GM15510 (cell line): ENCODE results near the gene ORAI3.

Experiments used
- POLR2A ChIP-seq: IDR thresholded peaks from 3 replicates; pipeline ENCODE4 v1.6.1; 2011; ENCODE audit warnings: borderline replicate concordance; ENCODE audit not compliant: insufficient read length; ENCODE audit errors: extremely low read depth

ORAI3 gene

DNA sequence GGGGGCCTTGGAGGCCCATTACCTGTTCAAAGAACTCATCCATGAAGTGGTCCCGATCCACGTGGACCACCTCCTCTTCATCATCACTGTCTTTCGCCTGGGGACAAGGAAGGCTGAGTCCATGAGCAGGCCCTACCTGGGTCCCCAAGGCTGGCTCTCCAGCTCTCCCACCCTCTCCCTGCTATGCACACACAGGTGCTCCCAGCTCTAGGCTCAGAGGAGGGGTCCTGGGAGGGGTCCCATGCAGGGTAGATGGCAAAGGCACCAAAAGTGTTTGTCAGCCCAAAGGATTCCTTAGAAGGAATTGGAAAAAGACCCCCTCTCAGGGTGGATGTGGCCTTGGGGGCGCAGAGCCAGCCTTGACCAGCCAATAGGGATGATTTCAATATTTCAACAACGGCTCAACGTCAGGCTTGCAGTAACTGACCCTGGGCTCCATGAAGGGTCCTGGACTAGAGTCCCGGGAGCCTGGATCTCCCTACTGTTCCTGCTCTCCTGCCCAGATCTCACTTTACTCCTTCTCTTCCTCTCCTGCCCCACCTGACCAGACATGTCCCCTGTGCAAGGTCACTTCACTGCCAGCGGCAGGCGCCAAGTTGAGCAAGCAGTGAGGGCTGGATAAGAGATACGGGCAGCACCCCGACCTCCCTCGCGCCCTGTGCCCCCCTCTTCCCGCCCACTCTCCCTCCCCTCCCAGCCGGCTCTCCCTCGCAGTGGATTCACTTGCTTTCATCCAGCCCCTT lies 52.8 kb downstream of the ORAI3 start:
- no peak for TF ChIP-seq POLR2A

DNA sequence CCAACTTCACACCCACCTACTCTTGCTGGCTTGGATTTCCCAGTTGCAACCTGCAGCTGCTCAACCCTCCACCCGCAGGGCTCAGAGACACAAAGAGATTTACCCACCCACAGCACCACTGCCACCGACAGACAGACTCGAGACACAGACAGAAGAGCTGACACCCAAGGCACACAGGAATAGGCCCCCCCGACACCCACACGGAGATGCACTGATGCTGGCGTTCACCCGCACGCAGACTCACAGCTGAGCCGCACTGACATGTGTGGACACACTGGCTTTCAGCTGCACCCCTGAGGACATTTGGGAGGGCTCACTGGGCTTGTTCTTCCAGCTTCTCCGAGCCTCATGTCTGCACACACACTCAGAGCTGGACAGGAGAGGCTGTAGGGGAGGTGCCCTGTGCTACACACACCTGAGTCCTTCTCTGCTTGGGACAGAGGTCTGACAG lies 53.4 kb downstream of the ORAI3 start:
- no peak for TF ChIP-seq POLR2A

- no peak for TF ChIP-seq POLR2A
Observed at GRCh38 chr16:31002862-31003341, 54.0 kb downstream of the ORAI3 start.

- no peak for TF ChIP-seq POLR2A
Observed at GRCh38 chr16:31003744-31004143, 54.9 kb downstream of the ORAI3 start.
